ENCODE measurements around the gene USP28. TPM values are rescaled to one million over a fixed set of nuclear protein-coding genes. Genes with fewer than 3 reads are reported as not detected.
"Not testable (repeated sequence)": the region's sequence is repeated elsewhere in the genome, so short reads cannot be mapped to it uniquely, and the experiment has no call there.

Gene USP28
- total RNA-seq, 1 experiment from 2014 or later: 25.8 TPM

DNA sequence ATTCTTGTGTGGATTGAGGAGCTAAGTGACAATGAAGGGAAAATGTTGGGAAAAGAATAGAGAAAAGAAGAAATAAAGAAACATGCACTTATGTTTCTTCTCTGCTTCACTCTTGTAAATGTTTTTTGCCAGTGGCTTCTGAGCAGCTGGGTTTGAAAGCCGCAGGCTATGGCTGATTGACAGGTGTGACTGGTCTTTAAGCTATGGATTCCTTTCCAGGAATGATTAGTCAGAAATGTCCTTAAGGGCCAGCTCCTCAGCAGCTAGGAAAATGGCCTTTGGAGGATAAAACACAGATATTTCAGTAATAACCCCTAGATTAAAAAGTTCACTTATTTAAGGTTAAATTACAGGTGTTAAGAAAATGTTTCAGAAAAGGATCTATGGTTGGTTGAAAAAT lies 6.5 kb upstream of the USP28 start:
- H3K9me3 ChIP-seq: no peaks in the 10 kb centered on the region
- H3K27me3 ChIP-seq: no peaks in the 10 kb centered on the region
- no peak for DNase-seq
- H3K4me3 ChIP-seq: no peak overlapping the region
- no peaks in the 10 kb centered on the region for H3K36me3 ChIP-seq

DNA sequence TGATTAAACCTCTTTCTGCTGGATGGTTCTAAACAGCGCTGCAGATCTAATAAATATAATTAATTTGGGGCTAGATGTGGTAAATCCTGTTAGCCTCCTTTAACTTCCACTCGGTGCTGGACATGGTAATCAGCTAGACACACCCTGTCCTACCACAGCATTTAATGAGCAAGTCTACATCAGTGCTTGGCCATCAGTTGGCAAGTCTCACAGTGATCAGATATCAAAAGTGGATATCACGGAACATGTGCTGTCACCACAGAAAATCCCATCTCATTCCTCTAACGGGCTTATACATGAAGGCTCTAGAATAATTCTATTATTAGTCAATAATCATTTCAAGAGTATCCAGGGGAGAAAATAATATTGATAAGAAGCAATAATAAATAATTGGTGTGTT lies 5.6 kb upstream of the USP28 start:
- no peaks in the 10 kb centered on the region for H3K27me3 ChIP-seq
- no peaks in the 10 kb centered on the region for H3K9me3 ChIP-seq
- no peak for DNase-seq
- H3K36me3 ChIP-seq: no peaks in the 10 kb centered on the region
- no peak overlapping the region for H3K4me3 ChIP-seq

DNA sequence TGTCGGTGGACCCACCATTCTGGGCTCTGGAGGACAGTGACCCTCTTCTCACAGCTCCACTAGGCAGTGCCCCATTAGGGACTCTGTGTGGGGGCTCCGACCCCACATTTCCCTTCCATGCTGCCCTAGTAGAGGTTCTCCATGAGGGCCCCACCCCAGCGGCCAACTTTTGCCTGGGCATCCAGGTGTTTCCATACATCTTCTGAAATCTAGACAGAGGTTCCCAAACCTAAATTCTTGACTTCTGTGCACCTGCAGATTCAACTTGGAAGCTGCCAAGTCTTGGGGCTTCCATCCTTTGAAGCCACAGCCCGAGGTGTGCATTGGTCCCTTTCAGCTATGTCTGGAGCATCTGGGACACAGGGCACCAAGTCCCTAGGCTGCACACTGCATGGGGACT lies 4.1 kb upstream of the USP28 start:
- DNase-seq: not testable (repeated sequence)

DNA sequence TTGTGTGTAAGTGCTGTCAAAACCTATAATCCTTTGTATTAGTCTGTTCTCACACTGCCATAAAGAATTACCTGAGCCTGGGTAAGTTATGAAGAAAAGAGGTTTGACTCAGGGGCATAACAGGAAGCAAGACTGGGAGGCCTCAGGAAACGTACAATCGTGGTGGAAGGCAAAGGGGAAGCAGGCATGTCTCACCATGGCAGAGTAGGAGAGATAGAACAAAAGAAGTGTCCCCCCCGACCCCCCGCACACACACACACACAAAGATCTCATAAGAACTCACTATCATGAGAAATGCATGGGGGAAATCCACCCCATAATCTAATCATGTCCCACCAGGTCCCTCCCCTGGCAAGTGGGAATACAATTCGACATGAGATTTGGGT lies 2.3 kb upstream of the USP28 start:
- no peaks in the 10 kb centered on the region for H3K36me3 ChIP-seq
- H3K27me3 ChIP-seq: no peaks in the 10 kb centered on the region
- H3K4me3 ChIP-seq: no peak overlapping the region
- no peaks in the 10 kb centered on the region for H3K9me3 ChIP-seq
- DNase-seq: no peak

More for the DNA sequence above, 4.1 kb upstream of the USP28 start:
- H3K9me3 ChIP-seq, H3K4me3 ChIP-seq, H3K27me3 ChIP-seq, H3K36me3 ChIP-seq: not testable (repeated sequence)

DNA sequence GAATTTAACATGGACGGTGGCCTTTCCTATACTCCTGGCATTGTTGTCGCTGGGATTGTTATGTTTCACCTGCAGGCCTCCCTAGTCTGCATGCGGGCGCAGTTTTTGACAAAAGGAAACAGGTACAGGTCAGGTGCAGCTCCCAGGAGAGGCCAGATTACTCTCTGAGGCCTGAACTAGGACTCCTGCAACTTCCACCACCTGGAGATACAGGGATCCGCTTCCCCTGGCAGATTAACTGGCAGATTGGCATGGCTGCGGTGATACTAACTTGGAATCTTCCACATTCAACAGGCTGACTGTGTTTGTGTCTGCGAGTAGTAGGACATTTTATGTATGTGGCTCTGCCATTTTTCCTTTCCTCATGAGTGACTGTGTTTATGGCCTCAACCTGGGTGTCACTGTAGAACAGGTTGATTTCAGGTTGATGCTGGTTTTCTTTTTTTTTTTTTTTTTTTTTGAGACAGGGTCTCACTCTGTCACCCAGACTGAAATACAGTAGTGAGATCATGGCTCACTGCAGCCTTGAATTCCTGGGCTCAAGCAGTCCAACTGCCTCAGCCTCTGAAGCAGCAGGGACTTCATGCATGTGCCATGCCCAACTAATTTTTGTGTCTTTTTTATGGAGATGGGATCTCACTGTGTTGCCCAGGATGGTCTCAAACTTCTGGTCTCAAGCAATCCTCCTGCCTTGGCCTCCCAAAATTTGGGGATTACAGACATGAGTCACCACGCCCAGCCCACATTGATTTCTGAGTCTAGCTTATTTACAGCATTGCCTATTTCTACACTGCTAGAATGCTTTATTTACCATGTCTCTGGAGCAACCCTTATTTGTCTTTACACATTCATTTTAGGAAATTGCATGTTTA lies 1.7 kb upstream of the USP28 start:
- Histone ChIP-seq H3K27me3 (no peaks in the 10 kb centered on the region), H3K36me3 (no peaks in the 10 kb centered on the region), H3K4me3 (no peak overlapping the region), H3K9me3 (no peaks in the 10 kb centered on the region)
- no peak for DNase-seq

DNA sequence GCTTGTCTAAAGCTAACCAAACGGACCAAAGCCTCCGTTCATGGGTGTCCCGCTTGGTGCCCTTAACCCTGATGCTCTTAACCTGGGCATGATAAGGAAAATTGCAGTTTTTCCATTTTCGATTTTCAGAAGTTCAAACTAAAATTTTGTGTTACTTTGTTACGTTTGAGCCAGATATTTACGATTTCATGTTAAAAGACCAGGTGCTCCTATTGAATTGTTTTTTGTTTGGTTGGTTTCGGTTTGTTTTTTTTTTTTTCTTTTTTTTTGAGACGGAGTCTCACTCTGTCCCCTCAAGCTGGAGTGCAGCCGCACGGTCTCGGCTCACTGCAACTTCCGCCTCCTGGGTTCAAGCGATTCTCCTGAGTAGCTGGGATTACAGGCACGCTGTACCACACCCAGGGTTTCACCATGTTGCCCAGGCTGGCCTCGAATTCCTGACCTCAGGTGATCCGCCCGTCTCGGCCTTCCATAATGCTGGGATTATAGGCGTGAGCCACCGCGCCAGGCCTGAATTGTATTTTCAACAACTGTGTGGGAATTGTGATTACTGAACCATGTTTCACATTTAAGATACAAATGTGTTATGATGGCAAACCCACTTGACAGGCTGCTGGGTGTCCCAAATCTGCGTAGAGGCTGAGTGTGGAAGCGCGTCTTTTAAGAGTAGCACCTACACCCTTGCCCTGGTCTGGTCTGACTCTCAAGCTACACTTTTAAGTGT lies 864 bp upstream of the USP28 start:
- no peaks in the 10 kb centered on the region for H3K36me3 ChIP-seq
- H3K9me3 ChIP-seq: no peaks in the 10 kb centered on the region
- H3K27me3 ChIP-seq: no peaks in the 10 kb centered on the region
- peak overlapping the region; percentile 69 for H3K4me3 ChIP-seq
- no peak for DNase-seq

DNA sequence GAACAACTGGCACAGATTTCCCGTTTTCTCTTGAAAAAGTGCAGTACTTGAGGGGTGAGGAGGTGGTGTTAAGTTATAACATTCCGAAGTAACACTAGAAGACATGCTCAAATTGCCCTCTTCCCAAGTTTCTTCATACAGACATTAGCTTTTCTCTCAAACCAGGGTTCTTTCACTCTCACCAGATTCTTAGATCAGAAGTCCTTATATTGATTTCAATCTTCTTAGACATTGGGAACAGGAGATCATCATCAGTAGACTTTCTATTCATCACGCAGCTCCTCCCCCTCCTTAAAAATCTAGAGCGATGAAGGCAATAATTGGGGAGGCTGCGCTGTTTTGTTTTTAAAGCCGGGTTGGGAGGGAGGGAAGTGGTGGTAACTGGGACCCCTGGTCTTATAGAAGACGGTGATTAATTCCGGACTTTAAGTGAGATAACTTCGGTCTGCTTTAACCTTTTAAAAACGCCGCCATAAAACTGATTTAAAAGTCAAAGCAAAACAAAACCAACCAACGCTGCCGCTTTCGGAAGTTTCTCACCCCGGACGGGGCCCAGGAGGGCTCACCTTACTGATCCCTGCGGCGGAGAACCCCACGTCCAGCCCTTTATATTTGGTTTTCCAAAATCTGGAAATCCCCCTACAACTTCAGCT lies 665 bp downstream of the USP28 start:
- Histone ChIP-seq H3K9me3 (no peaks in the 10 kb centered on the region), H3K27me3 (no peaks in the 10 kb centered on the region), H3K36me3 (no peaks in the 10 kb centered on the region), H3K4me3 (peak overlapping the region; percentile 77)
- no peak for DNase-seq

DNA sequence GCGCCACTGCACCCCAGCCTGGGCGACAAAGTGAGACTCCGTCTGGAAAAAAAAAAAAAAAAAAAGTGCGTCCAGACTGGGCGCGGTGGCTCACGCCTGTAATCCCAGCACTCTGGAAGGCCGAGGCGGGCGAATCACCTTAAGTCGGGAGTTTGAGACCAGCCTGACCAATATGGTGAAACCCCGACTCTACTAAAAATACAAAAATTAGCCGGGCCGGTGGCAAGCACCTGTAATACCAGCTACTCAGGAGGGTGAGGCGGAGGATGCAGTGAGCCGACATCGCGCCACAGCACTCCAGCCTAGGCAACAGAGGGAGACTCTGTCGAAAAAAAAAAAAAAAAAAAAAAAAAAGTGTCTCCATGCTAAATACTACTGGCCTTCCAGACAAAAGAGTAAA lies 1.3 kb downstream of the USP28 start:
- H3K36me3 ChIP-seq: no peaks in the 10 kb centered on the region
- H3K4me3 ChIP-seq: peak overlapping the region; percentile 77; the same call in 1 of the 2 replicates
- H3K27me3 ChIP-seq: no peaks in the 10 kb centered on the region
- DNase-seq: no peak
- no peaks in the 10 kb centered on the region for H3K9me3 ChIP-seq

DNA sequence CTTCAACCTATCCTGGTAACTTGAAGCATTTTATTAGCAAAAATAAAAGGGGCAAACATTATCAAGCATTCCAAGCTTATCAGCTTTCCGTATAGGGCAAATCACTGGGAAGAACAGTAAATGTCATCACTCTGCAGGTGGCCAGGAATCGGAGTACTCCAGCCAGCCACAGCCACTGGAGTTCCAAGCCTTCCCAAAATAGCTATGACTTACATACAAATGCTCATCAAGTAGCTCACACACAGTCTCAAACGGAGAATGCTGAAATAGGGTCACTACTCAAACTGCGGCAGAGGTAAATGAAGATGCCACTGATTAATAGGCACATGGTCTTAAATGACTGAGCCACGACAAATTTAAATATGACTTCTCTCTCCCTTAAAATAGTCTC lies 2.1 kb downstream of the USP28 start:
- Histone ChIP-seq H3K9me3 (no peaks in the 10 kb centered on the region), H3K27me3 (no peaks in the 10 kb centered on the region), H3K4me3 (no peak overlapping the region), H3K36me3 (no peaks in the 10 kb centered on the region; the same call in 1 of the 2 replicates)
- DNase-seq: no peak

DNA sequence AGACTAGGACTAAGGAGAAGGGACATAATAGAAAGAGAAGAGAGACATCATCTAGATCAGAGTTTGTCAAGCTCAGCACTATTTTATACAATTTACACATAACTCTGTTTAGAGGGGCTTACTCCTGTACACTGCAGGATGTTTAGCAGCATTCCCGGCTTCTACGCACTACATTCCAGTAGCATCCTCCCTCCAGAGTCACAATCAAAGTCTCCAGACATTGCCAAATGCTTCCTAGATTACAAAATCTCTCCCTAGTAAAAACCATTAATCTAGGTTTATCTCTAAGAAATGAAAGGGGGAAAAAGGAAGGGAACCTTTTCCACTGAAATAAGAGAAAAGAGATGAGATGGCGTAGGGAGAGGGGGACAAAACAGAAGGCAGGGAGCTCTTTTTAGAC lies 4.0 kb downstream of the USP28 start:
- Histone ChIP-seq H3K4me3 (no peak overlapping the region), H3K27me3 (no peaks in the 10 kb centered on the region), H3K36me3 (no peaks in the 10 kb centered on the region; the same call in 1 of the 2 replicates), H3K9me3 (no peaks in the 10 kb centered on the region)
- no peak for DNase-seq

DNA sequence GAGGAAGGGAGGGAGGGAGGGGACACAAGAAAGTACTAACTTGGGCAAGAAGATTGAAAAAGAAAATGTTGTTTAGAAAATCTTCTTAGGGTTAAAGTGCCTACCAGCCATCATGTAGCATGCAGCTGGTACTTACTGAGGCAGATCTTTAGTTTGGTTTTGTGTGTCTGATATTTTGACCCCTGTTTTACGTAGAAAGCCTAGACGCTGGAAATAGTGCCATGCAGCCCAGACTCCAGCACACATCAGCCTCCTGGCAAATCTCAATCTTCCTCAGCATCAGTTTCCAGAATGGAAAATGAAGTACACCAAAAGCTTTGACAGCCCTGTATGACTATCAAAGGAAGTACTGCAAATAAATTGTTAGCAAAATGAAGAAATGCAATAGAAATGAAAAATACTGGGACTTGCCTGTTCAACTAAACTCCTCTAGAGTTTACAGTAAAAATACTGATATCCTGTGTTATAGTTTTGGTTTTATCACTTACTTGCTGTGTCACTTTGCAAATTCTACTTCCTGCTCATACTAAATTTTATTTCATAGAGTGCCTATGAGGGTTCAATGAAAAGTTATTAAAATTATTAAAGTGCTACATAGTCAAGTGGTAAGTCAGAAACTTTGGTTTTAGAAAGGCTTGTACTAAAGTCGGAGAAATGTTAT lies 7.4 kb downstream of the USP28 start:
- Histone ChIP-seq H3K4me3 (no peak overlapping the region), H3K36me3 (no peaks in the 10 kb centered on the region; the same call in 1 of the 2 replicates), H3K27me3 (no peaks in the 10 kb centered on the region), H3K9me3 (no peaks in the 10 kb centered on the region)
- DNase-seq: no peak

DNA sequence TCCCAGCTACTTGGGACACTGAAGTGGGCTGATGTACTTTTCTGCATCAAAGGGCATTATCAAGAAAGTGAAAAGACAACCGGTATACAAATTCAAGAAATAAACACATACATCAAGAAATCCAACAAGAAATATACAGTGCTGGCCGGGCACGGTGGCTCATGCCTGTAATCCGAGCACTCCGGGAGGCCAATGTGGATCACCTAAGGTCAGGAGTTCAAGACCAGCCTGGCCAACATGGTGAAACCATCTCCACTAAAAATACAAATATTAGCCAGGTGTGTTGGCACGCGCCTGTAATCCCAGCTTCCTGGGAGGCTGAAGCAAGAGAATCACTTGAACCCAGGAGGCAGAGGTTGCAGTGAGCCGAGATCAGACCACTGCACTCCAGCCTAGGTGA lies 9.5 kb downstream of the USP28 start:
- no peak for DNase-seq
- H3K9me3 ChIP-seq: no peaks in the 10 kb centered on the region
- no peaks in the 10 kb centered on the region; the same call in 1 of the 2 replicates for H3K36me3 ChIP-seq
- H3K27me3 ChIP-seq: no peaks in the 10 kb centered on the region
- no peak overlapping the region for H3K4me3 ChIP-seq

DNA sequence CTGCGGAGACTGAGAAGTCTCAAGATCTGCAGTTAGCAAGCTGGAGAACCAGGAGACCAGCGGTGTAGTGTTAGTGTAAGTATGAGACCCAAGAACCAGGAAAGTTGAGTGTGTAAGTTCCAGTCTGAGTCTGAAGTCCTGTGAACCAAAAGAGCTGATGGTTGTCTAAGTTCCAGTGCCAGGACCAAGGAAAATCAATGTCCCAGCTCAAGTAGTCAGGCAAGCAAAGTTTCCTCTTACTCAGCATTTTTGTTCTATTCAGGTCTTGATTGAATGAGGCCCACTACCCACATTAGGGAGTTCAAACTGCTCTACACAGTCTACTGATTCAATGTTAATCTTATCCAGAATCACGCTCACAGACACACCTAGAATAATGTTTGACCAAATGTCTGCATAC lies 11.0 kb downstream of the USP28 start:
- H3K27me3 ChIP-seq: no peaks in the 10 kb centered on the region
- H3K36me3 ChIP-seq: no peaks in the 10 kb centered on the region; the same call in 1 of the 2 replicates
- no peaks in the 10 kb centered on the region for H3K9me3 ChIP-seq
- H3K4me3 ChIP-seq: no peak overlapping the region
- DNase-seq: no peak

DNA sequence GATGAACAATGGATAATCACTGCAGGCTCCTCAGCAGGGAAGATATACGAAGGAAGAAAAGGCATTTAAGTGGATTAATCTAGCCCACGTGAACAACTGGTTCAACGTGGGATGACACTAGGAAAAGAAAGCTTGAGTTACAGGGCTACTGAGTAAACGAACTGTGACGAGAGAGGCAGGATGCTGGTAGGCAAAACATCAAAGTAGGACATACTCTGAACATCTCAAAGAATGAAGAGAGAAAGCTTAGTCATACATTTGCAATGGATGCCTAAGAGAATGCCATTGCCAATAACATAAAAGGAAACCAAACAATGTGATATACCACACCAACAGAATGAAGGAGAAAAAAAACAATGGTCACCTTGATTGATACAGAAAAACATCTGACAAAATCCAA lies 12.9 kb downstream of the USP28 start:
- no peaks in the 10 kb centered on the region for H3K9me3 ChIP-seq
- DNase-seq: no peak
- no peaks in the 10 kb centered on the region for H3K36me3 ChIP-seq
- H3K4me3 ChIP-seq: no peak overlapping the region
- H3K27me3 ChIP-seq: no peaks in the 10 kb centered on the region

DNA sequence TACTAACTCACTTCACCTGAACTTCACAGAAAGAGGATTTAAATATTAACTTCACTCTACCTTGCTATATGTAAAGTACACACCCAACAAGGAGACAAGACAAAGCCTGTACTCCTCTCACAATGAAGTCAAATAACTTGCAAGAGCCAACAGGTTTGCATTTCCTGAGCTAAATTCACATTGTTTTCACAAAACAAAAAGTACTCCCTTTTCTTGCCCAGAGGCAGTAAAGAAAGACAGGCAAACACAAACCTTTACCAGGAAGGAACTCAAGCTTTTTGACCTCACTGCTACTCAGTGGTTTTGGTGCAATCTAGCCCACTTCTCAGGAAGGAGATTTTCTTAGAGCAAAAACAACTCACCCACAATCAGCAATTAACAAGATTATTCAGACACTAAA lies 15.7 kb downstream of the USP28 start:
- Histone ChIP-seq H3K36me3 (no peaks in the 10 kb centered on the region), H3K27me3 (no peaks in the 10 kb centered on the region), H3K9me3 (no peaks in the 10 kb centered on the region), H3K4me3 (no peak overlapping the region)
- no peak for DNase-seq

DNA sequence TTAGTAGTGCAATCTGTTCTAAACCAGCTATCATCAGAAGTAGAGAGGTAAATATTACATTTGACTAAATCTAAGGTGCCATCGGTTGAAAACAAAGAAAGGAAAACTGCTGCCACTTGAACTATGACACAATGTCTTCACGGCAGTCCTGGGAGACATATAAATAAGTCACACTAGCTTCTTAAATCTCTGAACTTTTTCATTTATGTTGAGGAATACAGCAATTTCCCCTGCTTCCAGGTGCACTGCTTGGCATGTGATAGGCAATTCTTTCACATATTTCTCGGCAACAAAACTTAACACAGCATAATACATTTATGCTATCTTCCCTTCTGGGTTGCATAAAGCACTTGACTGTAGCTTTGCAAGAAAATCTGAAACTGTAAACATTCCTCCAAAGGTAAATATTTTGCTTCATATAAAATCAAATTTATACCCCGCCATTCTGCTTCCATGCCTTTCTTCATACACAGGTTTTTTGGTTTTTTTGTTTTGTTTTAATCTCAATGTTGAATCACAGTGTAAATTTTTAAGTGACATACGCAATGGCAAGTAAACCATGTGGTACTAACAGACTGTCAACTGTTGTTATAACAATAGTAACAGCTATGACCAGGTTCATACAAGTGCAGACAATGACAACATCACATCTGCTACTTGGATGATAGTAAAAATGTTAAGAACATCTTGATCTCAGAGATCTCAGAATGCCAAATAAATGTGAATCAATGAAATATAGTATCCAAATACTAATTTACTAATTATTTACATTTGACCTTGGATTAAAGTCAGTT lies 18.2 kb downstream of the USP28 start:
- no peak for DNase-seq
- H3K27me3 ChIP-seq: no peaks in the 10 kb centered on the region
- H3K36me3 ChIP-seq: no peaks in the 10 kb centered on the region
- H3K4me3 ChIP-seq: no peak overlapping the region
- H3K9me3 ChIP-seq: no peaks in the 10 kb centered on the region

Data from MG63 (cell line).